Measurements from ENCODE around the gene MARCHF7.

- no peak for TF ChIP-seq POLR2A (IDR thresholded peaks at IDR 0.05; ENCODE audit: low read depth, low read length)
- no peak for TF ChIP-seq POLR2AphosphoS5 (IDR thresholded peaks at IDR 0.05; ENCODE audit: low read depth, low read length)
- TF ChIP-seq TAF1 (IDR thresholded peaks at IDR 0.05; ENCODE audit: borderline replicate concordance, low read depth, low read length) = no peak
These were observed 4.1 kb upstream of the MARCHF7 start for GRCh38 chr2:159708066-159708760.
